Body of pancreas (tissue), 4 donors: ENCODE results near the gene NIBAN1.

Experiments
- POLR2A ChIP-seq, 3 donors: fragments of 450-650 bp; IDR thresholded peaks; one replicate each; pipeline ENCODE4 v1.6.1; 2016; ENCODE audit warnings: antibody characterized with exemption in 3 of 3, mild to moderate bottlenecking in 2 of 3
- TF ChIP-seq, protein P1 (sequence below), 7 experiments: fragments of 450-650 bp in 4 of 7; fragments of 200-600 bp in 3 of 7; sonication (generic) in 3 of 7; IDR thresholded peaks; one replicate each; pipeline ENCODE4 v1.5.1; 2016 to 2019; ENCODE audit warnings: antibody characterized with exemption in 7 of 7

DNA sequence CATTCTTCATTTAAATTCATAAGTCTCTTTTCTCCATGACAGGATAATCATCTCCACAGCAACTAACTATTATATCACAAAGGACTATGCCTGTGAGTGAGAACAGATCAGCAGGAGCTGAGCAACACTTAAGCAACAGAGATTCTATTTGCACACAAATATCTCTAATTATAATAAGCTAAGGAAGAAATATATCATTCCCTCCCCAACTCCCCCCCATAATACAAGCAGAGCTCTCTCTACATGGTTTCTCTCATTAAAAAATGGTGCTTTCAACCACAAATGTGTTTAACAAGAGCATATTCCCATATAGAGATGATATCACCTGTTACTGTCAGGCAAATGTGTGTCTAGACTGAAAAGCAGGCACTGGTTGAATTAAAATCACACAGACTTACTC lies 34.5 kb upstream of the NIBAN1 start:
- TF ChIP-seq POLR2A (IDR thresholded peaks at IDR 0.05): no peak
- TF ChIP-seq, protein P1, sequence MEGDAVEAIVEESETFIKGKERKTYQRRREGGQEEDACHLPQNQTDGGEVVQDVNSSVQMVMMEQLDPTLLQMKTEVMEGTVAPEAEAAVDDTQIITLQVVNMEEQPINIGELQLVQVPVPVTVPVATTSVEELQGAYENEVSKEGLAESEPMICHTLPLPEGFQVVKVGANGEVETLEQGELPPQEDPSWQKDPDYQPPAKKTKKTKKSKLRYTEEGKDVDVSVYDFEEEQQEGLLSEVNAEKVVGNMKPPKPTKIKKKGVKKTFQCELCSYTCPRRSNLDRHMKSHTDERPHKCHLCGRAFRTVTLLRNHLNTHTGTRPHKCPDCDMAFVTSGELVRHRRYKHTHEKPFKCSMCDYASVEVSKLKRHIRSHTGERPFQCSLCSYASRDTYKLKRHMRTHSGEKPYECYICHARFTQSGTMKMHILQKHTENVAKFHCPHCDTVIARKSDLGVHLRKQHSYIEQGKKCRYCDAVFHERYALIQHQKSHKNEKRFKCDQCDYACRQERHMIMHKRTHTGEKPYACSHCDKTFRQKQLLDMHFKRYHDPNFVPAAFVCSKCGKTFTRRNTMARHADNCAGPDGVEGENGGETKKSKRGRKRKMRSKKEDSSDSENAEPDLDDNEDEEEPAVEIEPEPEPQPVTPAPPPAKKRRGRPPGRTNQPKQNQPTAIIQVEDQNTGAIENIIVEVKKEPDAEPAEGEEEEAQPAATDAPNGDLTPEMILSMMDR (IDR thresholded peaks at IDR 0.05): no peak
